Esophagus squamous epithelium (tissue), 4 donors: ENCODE measurements around the gene MORN5.

Experiments
- POLR2A ChIP-seq, 4 donors: fragments of 450-650 bp; IDR thresholded peaks; one replicate each; pipeline ENCODE4 v1.6.1; 2017; ENCODE audit warnings: antibody characterized with exemption in 4 of 4, mild to moderate bottlenecking in 4 of 4, moderate library complexity in 3 of 4
- TF ChIP-seq, protein P1 (sequence below), 6 experiments: fragments of 450-650 bp in 4 of 6; fragments of 200-600 bp in 2 of 6; sonication (generic) in 2 of 6; IDR thresholded peaks; one replicate each; pipeline ENCODE4 v1.5.1; 2016 to 2019; ENCODE audit warnings: antibody characterized with exemption in 6 of 6, mild to moderate bottlenecking in 4 of 6, moderate library complexity in 4 of 6

DNA sequence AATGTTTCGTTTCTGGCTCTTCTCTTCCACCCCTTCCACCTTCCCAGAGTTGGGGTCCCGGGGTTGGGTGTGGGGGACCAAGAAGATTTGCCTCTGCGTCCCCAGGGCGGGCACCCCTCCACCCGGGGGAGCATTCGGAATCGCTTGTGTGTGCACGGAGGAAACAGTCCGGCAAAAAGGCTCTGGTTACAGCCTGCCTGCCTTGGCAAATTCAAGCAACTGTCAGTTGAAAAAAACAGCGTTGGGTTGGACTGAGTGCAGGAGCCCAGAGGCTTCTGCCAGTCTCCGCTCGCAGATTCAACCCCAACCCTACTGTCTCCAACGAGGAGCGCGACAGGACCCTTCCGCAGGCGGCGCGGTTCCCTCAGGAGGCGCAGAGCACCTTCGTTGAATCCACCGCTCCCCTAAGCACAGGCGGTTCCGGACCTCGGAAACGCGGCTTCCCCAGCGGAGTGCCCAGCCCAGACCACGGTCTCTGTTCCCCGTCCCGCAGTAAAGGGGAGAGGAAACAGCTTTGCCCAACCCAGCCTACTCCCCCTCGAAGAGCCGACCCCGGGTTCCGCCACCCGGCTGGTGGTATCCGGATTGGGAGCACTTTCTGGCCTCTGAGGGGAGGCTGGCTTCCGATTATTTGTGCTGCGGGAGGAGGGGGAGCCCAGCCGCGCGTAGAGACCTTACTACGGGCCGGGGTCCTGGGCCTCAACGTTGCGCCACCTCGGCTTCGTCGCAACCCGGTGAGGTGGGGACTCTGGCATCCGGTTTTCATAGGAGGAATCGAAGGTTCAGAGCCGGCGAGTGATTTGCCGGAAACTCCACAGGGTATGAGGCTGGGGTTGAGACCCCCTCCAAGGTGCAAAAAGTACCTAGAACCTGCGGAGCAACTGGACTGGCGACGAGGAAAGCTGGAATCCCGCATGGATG, 59.5 kb downstream of the MORN5 start:
- TF ChIP-seq, protein P1, sequence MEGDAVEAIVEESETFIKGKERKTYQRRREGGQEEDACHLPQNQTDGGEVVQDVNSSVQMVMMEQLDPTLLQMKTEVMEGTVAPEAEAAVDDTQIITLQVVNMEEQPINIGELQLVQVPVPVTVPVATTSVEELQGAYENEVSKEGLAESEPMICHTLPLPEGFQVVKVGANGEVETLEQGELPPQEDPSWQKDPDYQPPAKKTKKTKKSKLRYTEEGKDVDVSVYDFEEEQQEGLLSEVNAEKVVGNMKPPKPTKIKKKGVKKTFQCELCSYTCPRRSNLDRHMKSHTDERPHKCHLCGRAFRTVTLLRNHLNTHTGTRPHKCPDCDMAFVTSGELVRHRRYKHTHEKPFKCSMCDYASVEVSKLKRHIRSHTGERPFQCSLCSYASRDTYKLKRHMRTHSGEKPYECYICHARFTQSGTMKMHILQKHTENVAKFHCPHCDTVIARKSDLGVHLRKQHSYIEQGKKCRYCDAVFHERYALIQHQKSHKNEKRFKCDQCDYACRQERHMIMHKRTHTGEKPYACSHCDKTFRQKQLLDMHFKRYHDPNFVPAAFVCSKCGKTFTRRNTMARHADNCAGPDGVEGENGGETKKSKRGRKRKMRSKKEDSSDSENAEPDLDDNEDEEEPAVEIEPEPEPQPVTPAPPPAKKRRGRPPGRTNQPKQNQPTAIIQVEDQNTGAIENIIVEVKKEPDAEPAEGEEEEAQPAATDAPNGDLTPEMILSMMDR (IDR thresholded peaks at IDR 0.05) = no peak
- TF ChIP-seq POLR2A (IDR thresholded peaks at IDR 0.05) = no peak
